HepG2 (cell line): Measurements from ENCODE around the gene POU2AF2. TPM values are rescaled to one million over a fixed set of nuclear protein-coding genes. Genes with fewer than 3 reads are reported as not detected.

Experiments used
- ATAC-seq: fragments of 200-7000 bp; cut with Tn5 transposase; 3 replicates; pipeline ENCODE4 v1.9.1; 2020; ENCODE audit warnings: mild to moderate bottlenecking, moderate library complexity
- BruUV-seq: library from RNA; stranded (reverse); fragments of 400-500 nt; replicated peaks from 2 replicates; lab custom pipeline; 2021; lab: Mats Ljungman, UMichigan
- CTCF ChIA-PET: fragments of 300-600 bp; formaldehyde crosslinking; extraction: SDS; loops from one replicate; lab custom pipeline; 2021; ENCODE audit warnings: low total read pairs, inconsistent platforms, low intra/inter-chr PET ratio; lab: Yijun Ruan, JAX
- POLR2A ChIA-PET: fragments of 350-600 bp; sonication (Branson Sonifier 250); formaldehyde crosslinking; loops from one replicate; lab custom pipeline; 2020; ENCODE audit warnings: antibody characterized with exemption, inconsistent platforms; lab: Yijun Ruan, JAX
- DNase-seq: peaks from one replicate; pipeline ENCODE4 v3.0.0-alpha.2; 2015; ENCODE audit warnings: low spot score
- FAIRE-seq: peaks from 3 replicates; lab custom pipeline; 2011; peaks lifted over from hg19 to GRCh38; lab: Jason Lieb, UNC
- H2AFZ ChIP-seq: one replicate; pipeline ENCODE4 v1.6.1; 2011; ENCODE audit warnings: low read length, inconsistent platforms
- H3K27ac ChIP-seq: fragments of 300-600 bp; 3 replicates; pipeline ENCODE4 v1.8.0; 2011; ENCODE audit warnings: mixed run types, mild to moderate bottlenecking, mixed read lengths, low read length, inconsistent platforms; ENCODE audit not compliant: insufficient read depth; ENCODE audit errors: extremely low read length
- H3K27me3 ChIP-seq, 2 experiments: fragments of 200-600 bp in 1 of 2; 2 replicates in 1 of 2; 3 replicates in 1 of 2; pipeline versions ENCODE4 v1.6.0 to v1.8.0; 2011; ENCODE audit warnings: low read length in 2 of 2, mild to moderate bottlenecking in 2 of 2, moderate library complexity in 2 of 2, inconsistent platforms in 1 of 2; ENCODE audit not compliant: insufficient read depth in 2 of 2, control insufficient read depth in 1 of 2
- H3K36me3 ChIP-seq, 2 experiments: fragments of 200-600 bp in 1 of 2; replicated peaks in 1 of 2; 2 replicates in 1 of 2; 3 replicates in 1 of 2; pipeline versions ENCODE4 v1.5.1 to v1.8.0; 2011; ENCODE audit warnings: low read length in 2 of 2, inconsistent platforms in 1 of 2; ENCODE audit not compliant: insufficient read depth in 2 of 2, control insufficient read depth in 1 of 2
- H3K4me1 ChIP-seq: 2 replicates; pipeline ENCODE4 v1.5.1; 2012; ENCODE audit warnings: low read length, inconsistent platforms; ENCODE audit not compliant: insufficient read depth
- H3K4me2 ChIP-seq: 2 replicates; pipeline ENCODE4 v1.6.0; 2011; ENCODE audit warnings: low read depth, low read length, inconsistent platforms
- H3K4me3 ChIP-seq, 3 experiments: fragments of 200-600 bp in 1 of 3; sonication (generic), shearing (Covaris generic) in 1 of 3; replicated peaks in 1 of 3; 2 replicates each; pipeline ENCODE4 v1.5.1; 2011 to 2016; ENCODE audit warnings: low read length in 3 of 3, inconsistent platforms in 2 of 3, low read depth in 2 of 3, mild to moderate bottlenecking in 2 of 3, control low read depth in 1 of 3, mixed read lengths in 1 of 3; ENCODE audit not compliant: insufficient read depth in 1 of 3
- H3K79me2 ChIP-seq: one replicate; pipeline ENCODE4 v1.6.1; 2011; ENCODE audit warnings: low read length, inconsistent platforms; ENCODE audit not compliant: insufficient read depth
- H3K9ac ChIP-seq: 2 replicates; pipeline ENCODE4 v1.6.0; 2011; ENCODE audit warnings: mild to moderate bottlenecking, low read depth, low read length, inconsistent platforms; ENCODE audit not compliant: insufficient read depth
- H3K9me3 ChIP-seq: 2 replicates; pipeline ENCODE4 v1.5.1; 2012; ENCODE audit warnings: mild to moderate bottlenecking, low read length
- H4K20me1 ChIP-seq: 2 replicates; pipeline ENCODE4 v1.6.0; 2011; ENCODE audit warnings: inconsistent platforms, mild to moderate bottlenecking, low read length, moderate library complexity; ENCODE audit not compliant: insufficient read depth
- ERF ChIP-seq: IDR thresholded peaks from 2 replicates; pipeline ENCODE4 v1.6.1; 2018; ENCODE audit warnings: missing biosample characterization, missing genetic modification reagents
- FLYWCH1 ChIP-seq: sonication (generic); formaldehyde crosslinking; IDR thresholded peaks from 2 replicates; pipeline ENCODE4 v1.8.1; 2023; ENCODE audit warnings: mild to moderate bottlenecking, missing genetic modification reagents
- FOXP1 ChIP-seq, 2 experiments: fragments of 450-650 bp in 1 of 2; IDR thresholded peaks; 2 replicates each; pipeline ENCODE4 v1.6.1; 2017 to 2018; ENCODE audit warnings: antibody characterized with exemption in 1 of 2
- HOXA7 ChIP-seq: sonication (generic); formaldehyde crosslinking; IDR thresholded peaks from 2 replicates; pipeline ENCODE4 v1.8.1; 2022; ENCODE audit warnings: mild to moderate bottlenecking, missing genetic modification reagents, moderate library complexity
- ONECUT2 ChIP-seq: sonication (generic); formaldehyde crosslinking; IDR thresholded peaks from 2 replicates; pipeline ENCODE4 v1.4.0; 2020; ENCODE audit warnings: missing genetic modification reagents
- PAX8 ChIP-seq: sonication (generic); formaldehyde crosslinking; IDR thresholded peaks from 2 replicates; pipeline ENCODE4 v1.8.0; 2022; ENCODE audit warnings: mild to moderate bottlenecking, missing genetic modification reagents, borderline replicate concordance
- REL ChIP-seq: sonication (generic); formaldehyde crosslinking; conservative IDR thresholded peaks from 2 replicates; pipeline ENCODE4 v1.8.0; 2022; ENCODE audit warnings: mild to moderate bottlenecking, missing genetic modification reagents, moderate library complexity
- SRSF9 ChIP-seq: fragments of 200-400 bp; formaldehyde crosslinking; IDR thresholded peaks from 2 replicates; pipeline ENCODE4 v1.6.1; 2018; ENCODE audit warnings: borderline replicate concordance, mild to moderate bottlenecking, low read depth, low read length; ENCODE audit not compliant: insufficient read depth, poor library complexity, severe bottlenecking
- ZNF672 ChIP-seq: sonication (generic); formaldehyde crosslinking; IDR thresholded peaks from 2 replicates; pipeline ENCODE4 v1.8.1; 2022; ENCODE audit warnings: missing genetic modification reagents
- ZNF773 ChIP-seq: sonication (generic); formaldehyde crosslinking; IDR thresholded peaks from 2 replicates; pipeline ENCODE4 v1.4.0; 2020; ENCODE audit warnings: missing genetic modification reagents, borderline replicate concordance
- WGBS: methylation state at CpG from one replicate; pipeline ENCODE4 v1.1.6; 2017; ENCODE audit warnings: low lambda C conversion rate; 5-methylcytosine and 5-hydroxymethylcytosine counted together
- in situ Hi-C: cut with HindIII; loops from 2 replicates; pipeline ENCODE4 v1.10.0; 2017; ENCODE audit warnings: low pct_unique_long_range_greater_than_20kb; ENCODE audit not compliant: extremely low pct_ligation_motif_present
- intact Hi-C: fragments of 100-400 bp; cut with micrococcal nuclease; formaldehyde crosslinking; loops from one replicate; pipeline ENCODE4 v1.10.0; 2022; ENCODE audit not compliant: unreplicated experiment
- polyA plus RNA-seq, 8 experiments: library from polyadenylated mRNA; depleted of rRNA in 3 of 8; stranded (reverse) in 7 of 8; unstranded in 1 of 8; fragments of >200 nt; fragmentation: Illumina TruSeq in 4 of 8; extraction: Trizol in 4 of 8; gene quantifications; 2 replicates each; pipeline versions ENCODE4 v1.2.1 to v1.2.3, GENCODE V29; 2011 to 2016; ENCODE audit warnings: low read depth in 4 of 8, missing spikeins in 1 of 8, mixed read lengths in 1 of 8; ENCODE audit not compliant: insufficient read depth in 1 of 8
- total RNA-seq, 5 experiments: library from RNA; depleted of rRNA; stranded (reverse); fragments of >200 nt; fragmentation: Illumina TruSeq; extraction: Trizol; gene quantifications; 2 replicates each; pipeline ENCODE4 v1.2.3, GENCODE V29; 2016; ENCODE audit warnings: low read depth in 1 of 5
- TF ChIP-seq, protein P1 (sequence below): IDR thresholded peaks from 2 replicates; pipeline ENCODE4 v1.6.1; 2016
- TF ChIP-seq, protein P2 (sequence below): sonication (generic); formaldehyde crosslinking; IDR thresholded peaks from 2 replicates; pipeline ENCODE4 v1.4.0; 2020; ENCODE audit warnings: missing genetic modification reagents
- TF ChIP-seq, protein P3 (sequence below): sonication (generic); formaldehyde crosslinking; IDR thresholded peaks from 2 replicates; pipeline ENCODE4 v1.8.0; 2022; ENCODE audit warnings: mild to moderate bottlenecking, missing genetic modification reagents, moderate library complexity
- TF ChIP-seq, protein P4 (sequence below): sonication (generic); formaldehyde crosslinking; IDR thresholded peaks from 2 replicates; pipeline ENCODE4 v1.5.1; 2020; ENCODE audit warnings: missing genetic modification reagents, mild to moderate bottlenecking, borderline replicate concordance

Gene POU2AF2
- total and polyA plus RNA-seq, 2 of the 13 experiments (the other 11 are each of a cell fraction or from before 2014, with no cell fraction given): 0.11 TPM; not detected in 1

DNA sequence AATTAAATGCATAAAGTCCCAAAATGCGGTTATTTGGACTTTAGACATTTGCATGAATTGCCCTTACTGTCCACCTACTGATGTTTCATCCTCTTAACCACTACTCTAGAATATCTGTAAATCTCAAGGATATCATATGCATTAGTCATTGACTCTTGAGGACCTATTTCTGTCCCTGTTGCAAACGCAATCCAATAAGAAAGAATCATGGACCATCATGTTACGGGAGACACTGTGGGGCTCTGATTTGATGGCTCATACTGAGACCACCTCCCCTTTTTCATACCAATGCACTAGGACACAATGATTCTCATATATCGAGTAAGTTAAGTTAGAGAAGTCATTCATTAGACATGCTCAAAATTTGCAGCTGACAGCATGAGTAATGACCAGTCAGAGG is 14.4 kb downstream of the POU2AF2 start (continued):
- no peak for TF ChIP-seq FLYWCH1 (CRISPR knock-in tag)
- TF ChIP-seq, protein P1, sequence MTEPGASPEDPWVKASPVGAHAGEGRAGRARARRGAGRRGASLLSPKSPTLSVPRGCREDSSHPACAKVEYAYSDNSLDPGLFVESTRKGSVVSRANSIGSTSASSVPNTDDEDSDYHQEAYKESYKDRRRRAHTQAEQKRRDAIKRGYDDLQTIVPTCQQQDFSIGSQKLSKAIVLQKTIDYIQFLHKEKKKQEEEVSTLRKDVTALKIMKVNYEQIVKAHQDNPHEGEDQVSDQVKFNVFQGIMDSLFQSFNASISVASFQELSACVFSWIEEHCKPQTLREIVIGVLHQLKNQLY (CRISPR knock-in tag): no peak
- no peak for TF ChIP-seq ZNF773 (CRISPR knock-in tag)
- TF ChIP-seq, protein P2, sequence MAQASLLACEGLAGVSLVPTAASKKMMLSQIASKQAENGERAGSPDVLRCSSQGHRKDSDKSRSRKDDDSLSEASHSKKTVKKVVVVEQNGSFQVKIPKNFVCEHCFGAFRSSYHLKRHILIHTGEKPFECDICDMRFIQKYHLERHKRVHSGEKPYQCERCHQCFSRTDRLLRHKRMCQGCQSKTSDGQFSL: no peak
- no peak for TF ChIP-seq ERF (CRISPR knock-in tag)

DNA sequence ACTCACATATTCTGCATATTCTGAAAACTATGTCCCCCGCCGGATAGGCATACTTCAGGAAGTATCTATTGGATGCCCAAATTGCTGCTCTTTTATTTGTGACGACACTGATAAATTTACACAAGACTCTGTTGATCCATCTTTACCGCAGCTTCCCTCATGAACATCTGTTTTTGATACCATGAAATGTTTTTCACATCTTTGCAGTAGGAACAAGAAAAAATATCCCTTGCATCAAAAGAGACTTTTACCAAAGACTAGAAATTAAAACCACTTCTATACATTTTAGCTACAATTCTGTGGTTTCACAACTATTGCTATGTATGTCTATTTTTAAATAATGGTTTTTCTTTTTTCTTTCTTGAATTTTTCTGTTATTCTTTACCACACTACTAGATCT is 15.3 kb downstream of the POU2AF2 start:
- in situ Hi-C loops: no loop called here
- no peak overlapping the region for H3K9ac ChIP-seq
- no peaks in the 10 kb centered on the region for H3K9me3 ChIP-seq
- POLR2A ChIA-PET: no interaction called here
- TF ChIP-seq, protein P3, sequence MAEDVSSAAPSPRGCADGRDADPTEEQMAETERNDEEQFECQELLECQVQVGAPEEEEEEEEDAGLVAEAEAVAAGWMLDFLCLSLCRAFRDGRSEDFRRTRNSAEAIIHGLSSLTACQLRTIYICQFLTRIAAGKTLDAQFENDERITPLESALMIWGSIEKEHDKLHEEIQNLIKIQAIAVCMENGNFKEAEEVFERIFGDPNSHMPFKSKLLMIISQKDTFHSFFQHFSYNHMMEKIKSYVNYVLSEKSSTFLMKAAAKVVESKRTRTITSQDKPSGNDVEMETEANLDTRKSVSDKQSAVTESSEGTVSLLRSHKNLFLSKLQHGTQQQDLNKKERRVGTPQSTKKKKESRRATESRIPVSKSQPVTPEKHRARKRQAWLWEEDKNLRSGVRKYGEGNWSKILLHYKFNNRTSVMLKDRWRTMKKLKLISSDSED (CRISPR knock-in tag): no peak
- no peak for TF ChIP-seq SRSF9
- TF ChIP-seq REL (CRISPR knock-in tag): no peak
- TF ChIP-seq ZNF672 (CRISPR knock-in tag): no peak
- TF ChIP-seq HOXA7 (CRISPR knock-in tag): no peak
- no peak for TF ChIP-seq ONECUT2 (CRISPR knock-in tag)
- TF ChIP-seq FOXP1 (IDR thresholded peaks at IDR 0.05): no peak
- TF ChIP-seq FOXP1 (CRISPR knock-in tag; IDR thresholded peaks at IDR 0.05): no peak
- TF ChIP-seq PAX8 (CRISPR knock-in tag): no peak
- TF ChIP-seq, protein P4, sequence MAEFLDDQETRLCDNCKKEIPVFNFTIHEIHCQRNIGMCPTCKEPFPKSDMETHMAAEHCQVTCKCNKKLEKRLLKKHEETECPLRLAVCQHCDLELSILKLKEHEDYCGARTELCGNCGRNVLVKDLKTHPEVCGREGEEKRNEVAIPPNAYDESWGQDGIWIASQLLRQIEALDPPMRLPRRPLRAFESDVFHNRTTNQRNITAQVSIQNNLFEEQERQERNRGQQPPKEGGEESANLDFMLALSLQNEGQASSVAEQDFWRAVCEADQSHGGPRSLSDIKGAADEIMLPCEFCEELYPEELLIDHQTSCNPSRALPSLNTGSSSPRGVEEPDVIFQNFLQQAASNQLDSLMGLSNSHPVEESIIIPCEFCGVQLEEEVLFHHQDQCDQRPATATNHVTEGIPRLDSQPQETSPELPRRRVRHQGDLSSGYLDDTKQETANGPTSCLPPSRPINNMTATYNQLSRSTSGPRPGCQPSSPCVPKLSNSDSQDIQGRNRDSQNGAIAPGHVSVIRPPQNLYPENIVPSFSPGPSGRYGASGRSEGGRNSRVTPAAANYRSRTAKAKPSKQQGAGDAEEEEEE (CRISPR knock-in tag): no peak
- ATAC-seq: no peak
- no peak overlapping the region for H3K4me3 ChIP-seq
- no TSS peak for BruUV-seq
- intact Hi-C loops: no loop called here
- no peak overlapping the region for H3K27ac ChIP-seq
- peaks cover 0 to under 1% of the 10 kb centered on the region in 2 experiments; a peak in 2 of 5 replicates for H3K27me3 ChIP-seq
- no peak overlapping the region for H3K4me2 ChIP-seq
- no peaks in the 10 kb centered on the region for H3K79me2 ChIP-seq
- WGBS: 72% methylated on average over 4 of the region's 4 CpGs
- CTCF ChIA-PET: no interaction called here
- H4K20me1 ChIP-seq: no peaks in the 10 kb centered on the region
- H3K36me3 ChIP-seq: no peaks in the 10 kb centered on the region
- H2AFZ ChIP-seq: no peak overlapping the region
- no peak for DNase-seq
- H3K4me1 ChIP-seq: no peaks in the 10 kb centered on the region
- FAIRE-seq: no peak
